Ovary (tissue), 3 donors: ENCODE data around the gene GRIPAP1.

Source experiments
- EP300 ChIP-seq: sonication (generic); formaldehyde crosslinking; IDR thresholded peaks from one replicate; pipeline ENCODE4 v1.6.1; 2017; ENCODE audit warnings: antibody characterized with exemption
- POLR2A ChIP-seq: fragments of 450-650 bp; IDR thresholded peaks from one replicate; pipeline ENCODE4 v1.6.1; 2017; ENCODE audit warnings: antibody characterized with exemption, mild to moderate bottlenecking, moderate library complexity
- TF ChIP-seq, protein P1 (sequence below), 3 donors: fragments of 450-650 bp in 2 of 3; fragments of 200-600 bp in 1 of 3; IDR thresholded peaks; one replicate each; pipeline versions ENCODE4 v1.5.1 to v1.8.0; 2016 to 2022; ENCODE audit warnings: antibody characterized with exemption in 3 of 3, mild to moderate bottlenecking in 1 of 3
- donor health status: DM: no; HTN: no; CAD: no.

DNA sequence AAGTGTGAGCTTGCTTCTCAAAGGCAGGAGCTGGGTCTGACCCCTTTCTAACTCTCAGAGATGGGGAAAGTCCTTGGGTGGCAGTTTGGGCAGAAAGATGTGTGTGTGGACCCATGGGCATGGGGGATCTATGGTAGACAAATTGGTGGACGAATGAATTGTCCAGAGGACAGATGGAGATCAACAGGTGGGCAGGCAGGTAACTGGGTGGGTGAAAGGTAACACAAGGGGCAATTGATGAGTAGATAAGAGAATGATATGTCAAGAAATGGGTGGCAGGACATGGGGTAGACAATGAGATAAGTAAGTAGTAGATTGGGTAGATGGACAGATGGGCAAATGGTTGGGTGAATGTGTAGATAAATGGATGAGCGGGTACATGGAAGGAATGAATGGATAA is 27.5 kb downstream of the GRIPAP1 start:
- TF ChIP-seq, protein P1, sequence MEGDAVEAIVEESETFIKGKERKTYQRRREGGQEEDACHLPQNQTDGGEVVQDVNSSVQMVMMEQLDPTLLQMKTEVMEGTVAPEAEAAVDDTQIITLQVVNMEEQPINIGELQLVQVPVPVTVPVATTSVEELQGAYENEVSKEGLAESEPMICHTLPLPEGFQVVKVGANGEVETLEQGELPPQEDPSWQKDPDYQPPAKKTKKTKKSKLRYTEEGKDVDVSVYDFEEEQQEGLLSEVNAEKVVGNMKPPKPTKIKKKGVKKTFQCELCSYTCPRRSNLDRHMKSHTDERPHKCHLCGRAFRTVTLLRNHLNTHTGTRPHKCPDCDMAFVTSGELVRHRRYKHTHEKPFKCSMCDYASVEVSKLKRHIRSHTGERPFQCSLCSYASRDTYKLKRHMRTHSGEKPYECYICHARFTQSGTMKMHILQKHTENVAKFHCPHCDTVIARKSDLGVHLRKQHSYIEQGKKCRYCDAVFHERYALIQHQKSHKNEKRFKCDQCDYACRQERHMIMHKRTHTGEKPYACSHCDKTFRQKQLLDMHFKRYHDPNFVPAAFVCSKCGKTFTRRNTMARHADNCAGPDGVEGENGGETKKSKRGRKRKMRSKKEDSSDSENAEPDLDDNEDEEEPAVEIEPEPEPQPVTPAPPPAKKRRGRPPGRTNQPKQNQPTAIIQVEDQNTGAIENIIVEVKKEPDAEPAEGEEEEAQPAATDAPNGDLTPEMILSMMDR (IDR thresholded peaks at IDR 0.05) = no peak
- TF ChIP-seq POLR2A (no peak), EP300 (no peak)
